ENCODE measurements around the gene DAPK1. TPM values are rescaled to one million over a fixed set of nuclear protein-coding genes. Genes with fewer than 3 reads are reported as not detected.
A peak's percentile ranks its signal among the peaks of the same experiment; 100 is the strongest.

Gene DAPK1
- total and polyA plus RNA-seq, 3 donors from 2014 or later = 35.1 to 74.6 (median 71.0) TPM

GRCh38 chr9:87682085-87682484, 184.4 kb downstream of the DAPK1 start:
- no peak for TF ChIP-seq POLR2A (IDR thresholded peaks at IDR 0.05)
- TF ChIP-seq, protein P1, sequence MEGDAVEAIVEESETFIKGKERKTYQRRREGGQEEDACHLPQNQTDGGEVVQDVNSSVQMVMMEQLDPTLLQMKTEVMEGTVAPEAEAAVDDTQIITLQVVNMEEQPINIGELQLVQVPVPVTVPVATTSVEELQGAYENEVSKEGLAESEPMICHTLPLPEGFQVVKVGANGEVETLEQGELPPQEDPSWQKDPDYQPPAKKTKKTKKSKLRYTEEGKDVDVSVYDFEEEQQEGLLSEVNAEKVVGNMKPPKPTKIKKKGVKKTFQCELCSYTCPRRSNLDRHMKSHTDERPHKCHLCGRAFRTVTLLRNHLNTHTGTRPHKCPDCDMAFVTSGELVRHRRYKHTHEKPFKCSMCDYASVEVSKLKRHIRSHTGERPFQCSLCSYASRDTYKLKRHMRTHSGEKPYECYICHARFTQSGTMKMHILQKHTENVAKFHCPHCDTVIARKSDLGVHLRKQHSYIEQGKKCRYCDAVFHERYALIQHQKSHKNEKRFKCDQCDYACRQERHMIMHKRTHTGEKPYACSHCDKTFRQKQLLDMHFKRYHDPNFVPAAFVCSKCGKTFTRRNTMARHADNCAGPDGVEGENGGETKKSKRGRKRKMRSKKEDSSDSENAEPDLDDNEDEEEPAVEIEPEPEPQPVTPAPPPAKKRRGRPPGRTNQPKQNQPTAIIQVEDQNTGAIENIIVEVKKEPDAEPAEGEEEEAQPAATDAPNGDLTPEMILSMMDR (IDR thresholded peaks at IDR 0.05) = no peak
- Histone ChIP-seq H3K4me1 (peaks cover 18% of the 10 kb centered on the region), H3K27ac (no peak overlapping the region), H3K36me3 (ENCODE audit: low read depth, missing control alignments) (no peaks in the 10 kb centered on the region), H3K27me3 (no peaks in the 10 kb centered on the region), H3K4me3 (no peak overlapping the region), H3K9me3 (no peaks in the 10 kb centered on the region)
- no peak for DNase-seq
- intact Hi-C loops (cut with DNase I; ENCODE audit: low total_unique reads) = loop anchor here (10.0 kb wide), 1 partner anchor 133 kb away; no protein-coding TSS in a partner anchor
- 79 to 80% methylated on average over 4 of the region's 4 CpGs for WGBS, 2 donors

GRCh38 chr9:87682618-87683017, 185.0 kb downstream of the DAPK1 start:
- TF ChIP-seq, protein P1 (IDR thresholded peaks at IDR 0.05) = no peak
- no peak for TF ChIP-seq POLR2A (IDR thresholded peaks at IDR 0.05)
- H3K27me3 ChIP-seq = no peaks in the 10 kb centered on the region
- no peak overlapping the region for H3K4me3 ChIP-seq
- no peaks in the 10 kb centered on the region for H3K36me3 ChIP-seq (ENCODE audit: low read depth, missing control alignments)
- no peak for DNase-seq
- intact Hi-C loops (cut with DNase I; ENCODE audit: low total_unique reads) = loop anchor here (10.0 kb wide), 1 partner anchor 132 kb away; no protein-coding TSS in a partner anchor
- 87 to 96% methylated on average over 4 of the region's 4 CpGs for WGBS, 2 donors
- no peaks in the 10 kb centered on the region for H3K9me3 ChIP-seq
- H3K27ac ChIP-seq = no peak overlapping the region
- peaks cover 18% of the 10 kb centered on the region for H3K4me1 ChIP-seq

GRCh38 chr9:87683751-87684626, 186.3 kb downstream of the DAPK1 start:
- WGBS, 2 donors = 57 to 70% methylated on average over 7 to 24 of the region's 24 CpGs
- DNase-seq = no peak
- no peak for TF ChIP-seq POLR2A (IDR thresholded peaks at IDR 0.05)
- TF ChIP-seq, protein P1 (IDR thresholded peaks at IDR 0.05) = no peak
- Histone ChIP-seq H3K4me3 (peak overlapping the region; percentile 4 to 12), H3K36me3 (ENCODE audit: low read depth, missing control alignments) (no peaks in the 10 kb centered on the region), H3K9me3 (no peaks in the 10 kb centered on the region), H3K27me3 (no peaks in the 10 kb centered on the region), H3K27ac (no peak overlapping the region), H3K4me1 (peaks cover 15% of the 10 kb centered on the region)
- intact Hi-C loops (cut with DNase I; ENCODE audit: low total_unique reads) = loop anchor here (10.0 kb wide), 1 partner anchor 131 kb away; no protein-coding TSS in a partner anchor

DNA sequence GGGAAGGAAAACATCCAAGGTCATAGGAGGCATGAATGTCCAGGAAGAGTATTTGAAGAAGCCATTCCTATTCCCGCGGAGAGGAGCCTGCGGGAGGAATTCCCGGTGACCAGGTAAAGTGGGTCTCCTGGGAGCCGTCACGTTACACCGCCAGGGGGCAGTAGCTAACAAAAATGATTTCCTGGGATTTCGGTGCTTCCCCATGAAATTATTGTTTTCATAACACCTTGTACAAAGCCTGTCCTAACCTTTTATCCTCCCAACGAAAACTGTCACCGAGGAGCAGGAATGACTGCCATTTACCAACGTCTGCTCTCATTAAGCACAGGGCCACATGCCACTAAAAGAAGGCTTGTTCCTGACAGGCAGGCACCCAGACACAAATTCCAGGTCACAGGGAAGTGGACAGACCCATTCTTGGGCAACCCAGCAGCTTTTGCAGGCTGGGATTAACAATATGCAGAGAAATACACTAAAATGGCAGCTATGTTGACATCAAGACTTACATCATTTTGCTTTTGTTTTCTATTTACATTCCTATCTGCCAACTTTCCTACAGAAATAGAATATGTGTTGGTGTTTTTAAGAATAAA, 187.1 kb downstream of the DAPK1 start:
- H3K9me3 ChIP-seq = no peaks in the 10 kb centered on the region
- H3K36me3 ChIP-seq (ENCODE audit: low read depth, missing control alignments) = no peaks in the 10 kb centered on the region
- DNase-seq = peak; percentile 74
- intact Hi-C loops (cut with DNase I; ENCODE audit: low total_unique reads) = loop anchor here (10.0 kb wide), 1 partner anchor 130 kb away; no protein-coding TSS in a partner anchor
- H3K27ac ChIP-seq = no peak overlapping the region
- 22 to 29% methylated on average over 11 of the region's 11 CpGs for WGBS, 2 donors
- TF ChIP-seq POLR2A (IDR thresholded peaks at IDR 0.05) = no peak
- TF ChIP-seq, protein P1 (IDR thresholded peaks at IDR 0.05) = peak; percentile 52 to 82 (median 54)
- H3K4me1 ChIP-seq = peaks cover 15% of the 10 kb centered on the region
- no peaks in the 10 kb centered on the region for H3K27me3 ChIP-seq
- H3K4me3 ChIP-seq = peak overlapping the region; percentile 4 to 12

Data from testis (tissue), 3 donors.